Naive B cell (primary cell): ENCODE measurements around the gene TBC1D32. TPM values are rescaled to one million over a fixed set of nuclear protein-coding genes. Genes with fewer than 3 reads are reported as not detected.
"Not testable (repeated sequence)": the region's sequence is repeated elsewhere in the genome, so short reads cannot be mapped to it uniquely, and the experiment has no call there.

ENCODE experiments used
- ATAC-seq, 2 donors: fragments of 150-1000 bp; cut with Tn5 transposase; 2 replicates each; pipeline ENCODE4 v1.10.0; 2021; ENCODE audit warnings: low read depth in 2 of 2, mild to moderate bottlenecking in 2 of 2, moderate library complexity in 2 of 2
- DNase-seq: peaks from one replicate; pipeline ENCODE4 v3.0.0; 2022
- H3K27ac Mint-ChIP-seq, 6 donors: one replicate each; pipeline ENCODE4 v1.8.0; 2020 to 2022; ENCODE audit warnings: mild to moderate bottlenecking in 6 of 6, mixed read lengths in 6 of 6, moderate library complexity in 5 of 6, inconsistent platforms in 2 of 6
- H3K27me3 Mint-ChIP-seq, 3 donors: one replicate each; pipeline ENCODE4 v1.8.0; 2021 to 2022; ENCODE audit warnings: mixed read lengths in 3 of 3, mild to moderate bottlenecking in 1 of 3
- H3K36me3 Mint-ChIP-seq, 2 donors: one replicate each; pipeline ENCODE4 v1.8.0; 2020 to 2022; ENCODE audit warnings: mixed read lengths in 2 of 2, inconsistent platforms in 1 of 2, mild to moderate bottlenecking in 1 of 2
- H3K4me1 Mint-ChIP-seq, 3 donors: one replicate each; pipeline ENCODE4 v1.8.0; 2020 to 2022; ENCODE audit warnings: mixed read lengths in 3 of 3, inconsistent platforms in 1 of 3, mild to moderate bottlenecking in 1 of 3, moderate library complexity in 1 of 3
- H3K4me3 Mint-ChIP-seq, 8 donors: one replicate each; pipeline ENCODE4 v1.8.0; 2020 to 2022; ENCODE audit warnings: mild to moderate bottlenecking in 8 of 8, mixed read lengths in 8 of 8, moderate library complexity in 8 of 8, inconsistent platforms in 2 of 8
- H3K9me3 Mint-ChIP-seq, 7 donors: one replicate each; pipeline ENCODE4 v1.8.0; 2020 to 2022; ENCODE audit warnings: mixed read lengths in 7 of 7, mild to moderate bottlenecking in 5 of 7, inconsistent platforms in 2 of 7, moderate library complexity in 1 of 7
- polyA plus RNA-seq, 6 donors: library from polyadenylated mRNA; unstranded; fragments of 300-500 nt; fragmentation: Illumina TruSeq; gene quantifications; one replicate each; pipeline ENCODE4 v1.2.3, GENCODE V29; 2021; ENCODE audit warnings: low read depth in 6 of 6

TBC1D32 gene
- polyA plus RNA-seq, 6 donors from 2014 or later: 1.2 to 6.0 (median 3.7) TPM

DNA sequence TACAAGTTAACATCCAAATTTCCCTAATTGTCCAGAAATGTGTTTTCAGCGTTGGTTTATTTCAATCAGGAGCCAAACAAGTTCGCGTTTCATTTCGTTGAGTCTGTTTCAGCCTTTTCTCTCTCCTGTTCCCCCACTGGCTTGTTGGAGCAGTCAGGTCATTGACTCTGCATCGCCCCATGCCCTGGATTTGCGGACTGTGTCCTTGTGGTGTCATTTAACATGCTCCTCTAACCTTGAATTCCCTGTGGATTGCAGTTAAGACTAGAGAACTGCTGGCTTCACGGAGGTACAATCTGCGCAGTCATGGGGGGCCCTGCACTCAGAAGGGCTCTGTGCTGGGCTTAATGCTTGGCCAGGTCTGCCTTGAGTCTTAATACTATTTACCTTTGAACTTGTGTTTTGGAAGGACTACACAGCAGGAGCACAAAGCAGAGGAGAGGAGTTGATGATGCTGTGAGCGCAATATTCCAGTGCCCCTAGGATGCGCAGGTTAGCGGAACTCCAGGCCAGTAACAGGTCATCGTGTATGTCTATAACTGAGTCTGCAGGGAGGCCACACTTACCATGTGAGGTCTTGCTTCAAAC lies 5.5 kb upstream of the TBC1D32 start:
- Mint-ChIP-seq H3K9me3 (no peaks in the 10 kb centered on the region), H3K4me1 (peaks cover 6 to 9% (median 8%) of the 10 kb centered on the region in 3 donors), H3K4me3 (peak overlapping the region in 1 of 8 donors; percentile 24), H3K27me3 (peaks cover 7 to 34% (median 15%) of the 10 kb centered on the region in 3 donors), H3K36me3 (peaks cover 0 to 3% of the 10 kb centered on the region in 2 donors), H3K27ac (peak overlapping the region in 2 of 6 donors; percentile 49 to 53)
- no peak for DNase-seq
- ATAC-seq: no peak

GRCh38 chr6:121338956-121339355 lies 4.7 kb upstream of the TBC1D32 start:
- Mint-ChIP-seq H3K4me1 (peaks cover 10 to 16% (median 13%) of the 10 kb centered on the region in 3 donors), H3K27me3 (peaks cover 6 to 32% (median 15%) of the 10 kb centered on the region in 3 donors), H3K27ac (no peak overlapping the region), H3K9me3 (no peaks in the 10 kb centered on the region), H3K4me3 (peak overlapping the region in 1 of 8 donors; percentile 24), H3K36me3 (peaks cover 0 to 9% of the 10 kb centered on the region in 2 donors)
- DNase-seq (no peak), ATAC-seq (no peak)

DNA sequence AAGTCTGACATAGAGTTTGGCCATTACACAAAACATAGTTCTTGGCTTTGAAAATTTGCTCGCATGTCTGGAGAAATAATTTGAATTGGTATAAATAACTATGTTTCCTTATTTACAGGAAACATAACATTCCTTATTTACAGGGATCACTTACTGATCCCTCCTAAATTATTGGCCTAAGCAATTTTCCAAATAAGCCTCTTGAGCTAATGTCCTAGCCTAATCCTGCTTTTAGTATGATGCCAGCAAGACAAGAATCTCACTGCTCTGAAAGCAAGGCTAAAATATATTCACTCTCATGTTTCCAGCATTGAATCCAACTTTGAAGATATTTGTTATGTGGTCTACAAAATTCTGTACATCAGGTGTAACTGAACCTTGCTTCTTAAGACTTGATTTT lies 4.1 kb upstream of the TBC1D32 start:
- H3K4me1 Mint-ChIP-seq: peaks cover 14 to 21% (median 14%) of the 10 kb centered on the region in 3 donors
- ATAC-seq (no peak), DNase-seq (no peak)
- H3K36me3 Mint-ChIP-seq: peaks cover 0 to 9% of the 10 kb centered on the region in 2 donors
- no peak overlapping the region for H3K4me3 Mint-ChIP-seq
- peaks cover 2 to 28% (median 15%) of the 10 kb centered on the region in 3 donors for H3K27me3 Mint-ChIP-seq
- no peaks in the 10 kb centered on the region for H3K9me3 Mint-ChIP-seq
- no peak overlapping the region for H3K27ac Mint-ChIP-seq

- no peak for ATAC-seq
- peak overlapping the region; percentile 91 to 100 (median 99) for H3K4me3 Mint-ChIP-seq
- H3K27me3 Mint-ChIP-seq: peaks cover 0 to 6% (median 0%) of the 10 kb centered on the region in 3 donors
- H3K36me3 Mint-ChIP-seq: peaks cover 0 to 9% of the 10 kb centered on the region in 2 donors
- peak overlapping the region; percentile 97 to 100 (median 100) for H3K27ac Mint-ChIP-seq
- no peak for DNase-seq
- no peaks in the 10 kb centered on the region for H3K9me3 Mint-ChIP-seq
- H3K4me1 Mint-ChIP-seq: peaks cover 16 to 39% (median 28%) of the 10 kb centered on the region in 3 donors
These were observed 1.1 kb upstream of the TBC1D32 start for GRCh38 chr6:121335087-121336008.

- not testable (repeated sequence) for DNase-seq, H3K27me3 Mint-ChIP-seq, ATAC-seq, H3K36me3 Mint-ChIP-seq, H3K9me3 Mint-ChIP-seq
- Mint-ChIP-seq H3K4me1 (peaks cover 16 to 39% (median 28%) of the 10 kb centered on the region in 3 donors), H3K4me3 (peak overlapping the region; percentile 91 to 100 (median 99)), H3K27ac (peak overlapping the region; percentile 47 to 100 (median 98))
These were observed 586 bp downstream of the TBC1D32 start for GRCh38 chr6:121333694-121334093.

DNA sequence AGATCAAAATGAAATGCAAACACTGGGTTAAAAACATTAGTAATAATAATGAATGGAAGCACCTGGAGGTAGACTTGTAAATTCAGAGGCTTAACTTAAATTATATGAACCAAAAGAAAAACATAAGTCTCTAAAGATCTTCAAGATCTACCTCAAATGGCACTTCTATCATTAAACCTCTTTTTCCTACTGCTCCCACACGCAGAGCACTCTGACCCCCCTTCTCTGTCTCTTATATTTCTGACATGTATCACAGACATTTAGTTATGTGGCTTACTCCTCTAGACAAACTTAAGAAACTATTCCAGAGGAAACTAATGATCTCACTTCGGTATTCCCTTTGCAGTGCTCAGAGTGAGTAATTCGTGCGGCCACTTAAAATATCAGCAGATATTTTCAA lies 1.1 kb downstream of the TBC1D32 start:
- H3K4me3 Mint-ChIP-seq: peak overlapping the region; percentile 91 to 100 (median 99)
- H3K9me3 Mint-ChIP-seq: no peaks in the 10 kb centered on the region
- peaks cover 0 to 9% of the 10 kb centered on the region in 2 donors for H3K36me3 Mint-ChIP-seq
- DNase-seq (no peak), ATAC-seq (no peak)
- peaks cover 16 to 39% (median 28%) of the 10 kb centered on the region in 3 donors for H3K4me1 Mint-ChIP-seq
- no peaks in the 10 kb centered on the region for H3K27me3 Mint-ChIP-seq
- peak overlapping the region; percentile 47 to 100 (median 83) for H3K27ac Mint-ChIP-seq

DNA sequence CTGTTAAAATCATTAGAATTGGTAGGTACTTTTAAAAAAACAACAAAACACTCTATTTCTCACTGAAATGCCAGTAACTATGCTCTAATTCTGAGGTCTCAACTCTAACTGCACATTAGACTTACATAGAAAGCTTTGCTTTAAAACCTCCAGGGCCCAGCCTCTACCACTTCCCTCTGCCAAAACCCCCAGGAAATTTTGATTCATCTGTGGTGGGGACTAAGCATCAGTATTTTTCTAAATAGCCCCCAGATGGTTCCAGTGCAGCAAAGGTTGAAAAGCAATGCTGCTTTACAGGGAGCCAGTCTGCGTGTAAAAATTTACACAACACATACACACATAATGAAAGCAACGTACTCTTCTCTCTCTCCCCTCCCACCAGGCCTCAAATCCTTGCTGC lies 3.8 kb downstream of the TBC1D32 start:
- Mint-ChIP-seq H3K27me3 (no peaks in the 10 kb centered on the region), H3K4me3 (peak overlapping the region in 1 of 8 donors; percentile 42), H3K9me3 (no peaks in the 10 kb centered on the region), H3K4me1 (peaks cover 15 to 39% (median 32%) of the 10 kb centered on the region in 3 donors), H3K36me3 (peaks cover 0 to 9% of the 10 kb centered on the region in 2 donors), H3K27ac (peak overlapping the region in 1 of 6 donors; percentile 19)
- DNase-seq: no peak
- no peak for ATAC-seq

DNA sequence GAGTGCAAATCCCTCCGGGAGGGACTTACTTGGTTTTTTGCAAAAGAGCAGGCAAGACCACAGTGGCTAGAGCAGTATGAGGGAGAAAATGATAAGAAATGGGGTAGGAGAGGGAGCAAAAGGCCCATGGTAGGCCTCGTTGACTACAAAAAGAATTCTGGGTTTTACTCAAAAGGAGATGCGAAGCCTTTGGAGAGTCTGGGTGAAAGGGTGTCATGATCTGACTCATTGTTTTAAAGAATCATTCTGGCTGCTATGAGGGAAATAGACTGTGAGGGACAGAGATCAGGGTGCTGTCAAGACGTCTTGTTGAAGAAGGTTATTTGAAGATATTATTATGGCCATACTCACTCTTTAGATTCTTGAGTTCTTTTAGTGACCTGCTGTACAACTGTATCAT lies 13.0 kb downstream of the TBC1D32 start:
- Mint-ChIP-seq H3K27me3 (no peaks in the 10 kb centered on the region), H3K27ac (no peak overlapping the region), H3K4me3 (no peak overlapping the region), H3K9me3 (no peaks in the 10 kb centered on the region), H3K36me3 (peaks cover 8% of the 10 kb centered on the region in 2 donors), H3K4me1 (peaks cover 0 to 9% (median 5%) of the 10 kb centered on the region in 3 donors)
- no peak for DNase-seq
- no peak for ATAC-seq

DNA sequence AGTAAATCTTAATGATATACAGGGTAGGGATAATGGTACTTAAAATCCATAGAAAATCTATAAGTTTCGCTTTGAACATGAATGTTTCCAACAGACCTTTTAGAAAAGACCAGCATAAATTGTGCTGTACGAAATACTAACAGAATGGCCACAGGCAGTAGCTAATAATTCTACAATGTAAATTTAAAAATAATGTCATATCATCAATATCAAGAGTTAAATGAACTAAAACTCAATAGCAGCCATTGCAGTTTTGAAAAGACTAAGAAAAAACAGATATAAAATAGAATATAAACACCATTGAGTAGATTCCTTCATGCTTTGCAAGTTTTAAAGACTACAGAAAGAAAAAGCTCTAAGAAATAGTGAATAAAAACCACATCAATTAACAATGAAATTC lies 14.7 kb downstream of the TBC1D32 start:
- no peak overlapping the region for H3K4me3 Mint-ChIP-seq
- no peak overlapping the region for H3K27ac Mint-ChIP-seq
- peaks cover 8 to 9% of the 10 kb centered on the region in 2 donors for H3K36me3 Mint-ChIP-seq
- H3K9me3 Mint-ChIP-seq: no peaks in the 10 kb centered on the region
- no peaks in the 10 kb centered on the region for H3K27me3 Mint-ChIP-seq
- peaks cover 0 to 5% (median 0%) of the 10 kb centered on the region in 3 donors for H3K4me1 Mint-ChIP-seq
- DNase-seq (no peak), ATAC-seq (no peak)

- peak in 1 of 2 donors; percentile 21 for ATAC-seq
These were observed 15.1 kb downstream of the TBC1D32 start for GRCh38 chr6:121319112-121319553.

GRCh38 chr6:121314381-121315112 lies 19.7 kb downstream of the TBC1D32 start:
- Mint-ChIP-seq H3K27me3 (no peaks in the 10 kb centered on the region), H3K9me3 (peaks cover 0 to 5% (median 0%) of the 10 kb centered on the region in 7 donors), H3K4me1 (no peaks in the 10 kb centered on the region), H3K4me3 (no peak overlapping the region), H3K36me3 (peaks cover 14% of the 10 kb centered on the region in 2 donors), H3K27ac (peak overlapping the region in 1 of 6 donors; percentile 29)
- no peak for ATAC-seq
- no peak for DNase-seq

More at GRCh38 chr6:121319112-121319553, 15.1 kb downstream of the TBC1D32 start:
- DNase-seq: no peak
- H3K4me1 Mint-ChIP-seq: peaks cover 0 to 5% (median 0%) of the 10 kb centered on the region in 3 donors
- H3K27ac Mint-ChIP-seq: no peak overlapping the region
- no peak overlapping the region for H3K4me3 Mint-ChIP-seq
- no peaks in the 10 kb centered on the region for H3K27me3 Mint-ChIP-seq
- H3K9me3 Mint-ChIP-seq: no peaks in the 10 kb centered on the region
- peaks cover 8 to 13% of the 10 kb centered on the region in 2 donors for H3K36me3 Mint-ChIP-seq

DNA sequence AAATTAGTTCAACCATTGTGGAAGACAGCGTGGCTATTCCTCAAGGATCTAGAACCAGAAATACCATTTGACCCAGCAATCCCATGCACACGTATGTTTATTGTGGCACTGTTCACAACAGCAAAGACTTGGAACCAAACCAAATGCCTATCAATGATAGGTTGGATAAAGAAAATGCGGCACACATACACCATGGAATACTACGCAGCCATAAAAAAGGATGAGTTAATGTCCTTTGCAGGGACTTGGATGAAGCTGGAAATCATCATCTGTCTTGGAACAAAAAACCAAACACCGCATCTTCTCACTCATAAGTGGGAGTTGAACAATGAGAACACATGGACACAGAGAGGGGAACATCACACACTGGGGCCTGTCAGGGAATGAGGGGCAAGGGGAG lies 22.5 kb downstream of the TBC1D32 start:
- not testable (repeated sequence) for H3K9me3 Mint-ChIP-seq, ATAC-seq, H3K4me3 Mint-ChIP-seq, H3K4me1 Mint-ChIP-seq, H3K27ac Mint-ChIP-seq, H3K27me3 Mint-ChIP-seq, DNase-seq
- peaks cover 14% of the 10 kb centered on the region in 2 donors for H3K36me3 Mint-ChIP-seq

GRCh38 chr6:121310495-121310894 lies 23.8 kb downstream of the TBC1D32 start:
- DNase-seq (no peak), ATAC-seq (no peak)
- no peak overlapping the region for H3K27ac Mint-ChIP-seq
- H3K27me3 Mint-ChIP-seq: no peaks in the 10 kb centered on the region
- H3K36me3 Mint-ChIP-seq: peaks cover 14% of the 10 kb centered on the region in 2 donors
- H3K4me3 Mint-ChIP-seq: no peak overlapping the region
- H3K9me3 Mint-ChIP-seq: peaks cover 0 to 5% (median 0%) of the 10 kb centered on the region in 7 donors
- H3K4me1 Mint-ChIP-seq: no peaks in the 10 kb centered on the region
